AG04449 (cell line): ENCODE measurements around the gene CIB2.

Experiments
- CTCF ChIA-PET: fragments of 350-600 bp; formaldehyde crosslinking; extraction: SDS; loops from one replicate; lab custom pipeline; 2021; ENCODE audit warnings: antibody characterized with exemption; lab: Yijun Ruan, JAX
- POLR2A ChIA-PET: fragments of 400-600, 350-600 bp; formaldehyde crosslinking; extraction: SDS; loops from one replicate; lab custom pipeline; 2020; ENCODE audit warnings: antibody characterized with exemption, inconsistent platforms; lab: Yijun Ruan, JAX
- DNase-seq: peaks from one replicate; pipeline ENCODE4 v3.0.0-alpha.2; 2010; ENCODE audit warnings: low read depth, low spot score
- H3K4me3 ChIP-seq: 2 replicates; pipeline ENCODE4 v1.5.1; 2011; ENCODE audit warnings: low read depth, mild to moderate bottlenecking, control low read depth, low read length
- CTCF ChIP-seq: IDR thresholded peaks from one replicate; pipeline ENCODE4 v1.5.1; 2011; ENCODE audit warnings: mild to moderate bottlenecking, moderate library complexity, low read length, control low read depth, inconsistent platforms; ENCODE audit not compliant: insufficient read depth; ENCODE audit errors: missing control alignments

The CIB2 gene

GRCh38 chr15:78102741-78103140 is 28.5 kb downstream of the CIB2 start:
- H3K4me3 ChIP-seq: no peak overlapping the region
- no peak for DNase-seq
- ChIA-PET CTCF (interaction anchor here (0.7 to 22.7 kb wide), 6 partner anchors 9 to 146 kb away, joined by 3 to 538 read pairs (median 70); partner anchors contain the start of gene SH2D7), POLR2A (no interaction called here)
- TF ChIP-seq CTCF: no peak

GRCh38 chr15:78102211-78102610 is 29.0 kb downstream of the CIB2 start:
- no peak for TF ChIP-seq CTCF
- DNase-seq: no peak
- CTCF ChIA-PET: interaction anchor here (1.4 to 22.7 kb wide), 6 partner anchors 10 to 145 kb away, joined by 3 to 538 read pairs (median 70); partner anchors contain the start of gene SH2D7
- POLR2A ChIA-PET: no interaction called here
- no peak overlapping the region for H3K4me3 ChIP-seq

GRCh38 chr15:78101423-78102105 is 29.7 kb downstream of the CIB2 start:
- ChIA-PET CTCF (interaction anchor here (0.9 to 22.7 kb wide), 6 partner anchors 10 to 143 kb away, joined by 3 to 538 read pairs (median 20); partner anchors contain the start of gene SH2D7), POLR2A (no interaction called here)
- no peak for TF ChIP-seq CTCF
- DNase-seq: no peak
- H3K4me3 ChIP-seq: no peak overlapping the region

- ChIA-PET POLR2A (no interaction called here), CTCF (interaction anchor here (0.9 to 22.7 kb wide), 5 partner anchors 9 to 142 kb away, joined by 3 to 538 read pairs (median 11); no protein-coding TSS in a partner anchor)
- no peak overlapping the region for H3K4me3 ChIP-seq
- DNase-seq: no peak
- no peak for TF ChIP-seq CTCF
These were observed 30.4 kb downstream of the CIB2 start for GRCh38 chr15:78100886-78101285.

GRCh38 chr15:78098131-78098755 is 33.0 kb downstream of the CIB2 start:
- POLR2A ChIA-PET: no interaction called here
- DNase-seq: no peak
- no peak overlapping the region for H3K4me3 ChIP-seq
- CTCF ChIA-PET: interaction anchor here (1.2 to 22.7 kb wide), 5 partner anchors 8 to 132 kb away, joined by 3 to 538 read pairs (median 6); no protein-coding TSS in a partner anchor
- TF ChIP-seq CTCF: no peak

GRCh38 chr15:78097667-78098066 is 33.6 kb downstream of the CIB2 start:
- ChIA-PET POLR2A (no interaction called here), CTCF (interaction anchor here (1.0 to 22.7 kb wide), 6 partner anchors 9 to 131 kb away, joined by 3 to 538 read pairs (median 6); no protein-coding TSS in a partner anchor)
- DNase-seq: no peak
- TF ChIP-seq CTCF: no peak
- H3K4me3 ChIP-seq: no peak overlapping the region
